GM12878 (cell line): ENCODE data around the gene HNRNPM. TPM values are rescaled to one million over a fixed set of nuclear protein-coding genes. Genes with fewer than 3 reads are reported as not detected.
A peak's percentile ranks its signal among the peaks of the same experiment; 100 is the strongest.

Source experiments
- ATAC-seq: fragments of 200-7000 bp; cut with Tn5 transposase; 3 replicates; pipeline ENCODE4 v1.9.1; 2020; ENCODE audit warnings: mild to moderate bottlenecking, moderate library complexity
- BruUV-seq: library from RNA; stranded (reverse); fragments of 400-500 nt; replicated peaks from 2 replicates; lab custom pipeline; 2021; lab: Mats Ljungman, UMichigan
- CTCF ChIA-PET: fragments of 300-600 bp; sonication (Branson Sonifier 250); formaldehyde crosslinking; extraction: SDS; loops from one replicate; lab custom pipeline; 2021; ENCODE audit warnings: inconsistent platforms; lab: Yijun Ruan, JAX
- POLR2A ChIA-PET: fragments of 350-600 bp; formaldehyde crosslinking; extraction: SDS; loops from one replicate; lab custom pipeline; 2021; ENCODE audit warnings: inconsistent platforms; lab: Charles Lee
- RAD21 ChIA-PET: fragments of 300-600 bp; sonication (Branson Sonifier 250); formaldehyde crosslinking; loops from one replicate; lab custom pipeline; 2023; ENCODE audit warnings: antibody characterized with exemption; ENCODE audit not compliant: unreplicated experiment; lab: Charles Lee
- SMC1A ChIA-PET: fragments of 300-600 bp; sonication (Branson Sonifier 250); formaldehyde crosslinking; loops from one replicate; lab custom pipeline; 2023; ENCODE audit not compliant: unreplicated experiment, uncharacterized antibody; lab: Charles Lee
- DNase-seq: peaks from one replicate; pipeline ENCODE4 v3.0.0-alpha.2; 2011; ENCODE audit warnings: low read depth, low spot score
- FAIRE-seq: peaks from 3 replicates; lab custom pipeline; 2011; peaks lifted over from hg19 to GRCh38; lab: Jason Lieb, UNC
- H2AFZ ChIP-seq: 2 replicates; pipeline ENCODE4 v1.6.0; 2011; ENCODE audit warnings: low read depth, low read length, control low read depth; ENCODE audit not compliant: control insufficient read depth
- H3K27ac ChIP-seq: 2 replicates; pipeline ENCODE4 v1.5.1; 2011; ENCODE audit warnings: control low read depth; ENCODE audit not compliant: control insufficient read depth, insufficient read depth
- H3K27me3 ChIP-seq, 2 experiments: replicated peaks in 1 of 2; 2 replicates each; pipeline versions ENCODE4 v1.6.0 to v1.6.1; 2011; ENCODE audit warnings: low read length in 1 of 2; ENCODE audit not compliant: control insufficient read depth in 2 of 2, insufficient read depth in 2 of 2
- H3K36me3 ChIP-seq, 2 experiments: 2 replicates each; pipeline ENCODE4 v1.5.1; 2011; ENCODE audit warnings: low read length in 1 of 2; ENCODE audit not compliant: control insufficient read depth in 2 of 2, insufficient read depth in 2 of 2
- H3K4me1 ChIP-seq: 2 replicates; pipeline ENCODE4 v1.6.1; 2011; ENCODE audit warnings: mild to moderate bottlenecking, low read length, moderate library complexity, mixed read lengths; ENCODE audit not compliant: control insufficient read depth, insufficient read depth
- H3K4me2 ChIP-seq: 2 replicates; pipeline ENCODE4 v1.6.0; 2011; ENCODE audit warnings: control low read depth; ENCODE audit not compliant: control insufficient read depth, insufficient read depth
- H3K4me3 ChIP-seq: fragments of 200-600 bp; sonication (generic); 2 replicates; pipeline ENCODE4 v1.5.1; 2016
- H3K79me2 ChIP-seq: 2 replicates; pipeline ENCODE4 v1.6.0; 2011; ENCODE audit warnings: low read length; ENCODE audit not compliant: control insufficient read depth, insufficient read depth
- H3K9ac ChIP-seq: 2 replicates; pipeline ENCODE4 v1.8.0; 2011; ENCODE audit warnings: low read length, control low read depth, mixed read lengths; ENCODE audit not compliant: control insufficient read depth, insufficient read depth
- H3K9me3 ChIP-seq: replicated peaks from 3 replicates; pipeline ENCODE4 v1.5.1; 2011; ENCODE audit warnings: mild to moderate bottlenecking, low read length; ENCODE audit not compliant: control insufficient read depth, insufficient read depth
- H4K20me1 ChIP-seq: 2 replicates; pipeline ENCODE4 v1.6.0; 2011; ENCODE audit not compliant: control insufficient read depth, insufficient read depth
- ASH2L ChIP-seq: fragments of 300-600, 200-600 bp; sonication (generic); IDR thresholded peaks from 2 replicates; pipeline ENCODE4 v1.6.1; 2017; ENCODE audit warnings: low read depth, mild to moderate bottlenecking, borderline replicate concordance
- EP300 ChIP-seq, 2 experiments: fragments of 150-350 bp in 1 of 2; IDR thresholded peaks; 2 replicates each; pipeline ENCODE4 v1.6.1; 2011 to 2012; ENCODE audit warnings: low read depth in 2 of 2, low read length in 2 of 2, borderline replicate concordance in 1 of 2, improper control_type of control experiment in 1 of 2, inconsistent platforms in 1 of 2; ENCODE audit not compliant: control insufficient read depth in 1 of 2
- MEF2A ChIP-seq: IDR thresholded peaks from 2 replicates; pipeline ENCODE4 v1.6.1; 2011; ENCODE audit warnings: low read depth, mild to moderate bottlenecking, low read length, moderate library complexity; ENCODE audit not compliant: insufficient read depth
- MYB ChIP-seq: fragments of 150-350 bp; IDR thresholded peaks from 2 replicates; pipeline ENCODE4 v1.6.1; 2014; ENCODE audit warnings: mild to moderate bottlenecking, low read depth, low read length, borderline replicate concordance
- NFYA ChIP-seq: IDR thresholded peaks from 2 replicates; pipeline ENCODE4 v1.6.1; 2011; ENCODE audit warnings: low read depth, mild to moderate bottlenecking, low read length, improper control_type of control experiment, borderline replicate concordance
- STAT1 ChIP-seq: fragments of 450-650 bp; conservative IDR thresholded peaks from 2 replicates; pipeline ENCODE4 v1.6.1; 2014; ENCODE audit warnings: antibody characterized with exemption, mild to moderate bottlenecking
- SUZ12 ChIP-seq: fragments of 200-600 bp; sonication (generic); IDR thresholded peaks from one replicate; pipeline ENCODE4 v1.6.1; 2018; ENCODE audit warnings: antibody characterized with exemption, mild to moderate bottlenecking; ENCODE audit not compliant: unreplicated experiment
- WGBS: methylation state at CpG from one replicate; pipeline ENCODE4 v1.1.6; 2016; ENCODE audit warnings: low lambda C conversion rate; ENCODE audit not compliant: insufficient replicate concordance, insufficient coverage; ENCODE audit errors: missing lambda C conversion rate; 5-methylcytosine and 5-hydroxymethylcytosine counted together
- in situ Hi-C: fragments of 300-500 bp; cut with MboI; formaldehyde crosslinking; loops from 9 replicates; pipeline ENCODE4 v1.14.3; 2018; ENCODE audit warnings: mixed read lengths
- intact Hi-C: fragments of 100-400 bp; cut with micrococcal nuclease; formaldehyde crosslinking; loops from one replicate; pipeline ENCODE4 v1.14.2; 2022; ENCODE audit not compliant: unreplicated experiment
- polyA plus RNA-seq, 11 experiments: library from polyadenylated mRNA; depleted of rRNA in 4 of 11; unstranded in 6 of 11; stranded (reverse) in 5 of 11; fragments of >200 nt; fragmentation: Nextera tagmentation in 4 of 11; fragmentation: Illumina TruSeq in 1 of 11; extraction: Ambion mirVana in 4 of 11; extraction: Trizol in 1 of 11; gene quantifications; 1 replicate in 1 of 11; 2 replicates in 10 of 11; pipeline versions ENCODE4 v1.2.1 to v1.2.3, GENCODE V29; 2011 to 2016; ENCODE audit warnings: inconsistent platforms in 2 of 11, missing spikeins in 2 of 11, low read depth in 1 of 11
- total RNA-seq, 4 experiments: library from RNA; depleted of rRNA in 3 of 4; stranded (reverse); fragments of >200 nt in 3 of 4; fragmentation: Illumina TruSeq in 1 of 4; extraction: Trizol in 1 of 4; gene quantifications; 2 replicates each; pipeline versions ENCODE4 v1.2.1 to v1.2.3, GENCODE V29; 2013 to 2021
- TF ChIP-seq, protein P1 (sequence below): fragments of 450-650 bp; IDR thresholded peaks from 2 replicates; pipeline ENCODE4 v1.6.1; 2017; ENCODE audit warnings: antibody characterized with exemption, mild to moderate bottlenecking, moderate library complexity
- TF ChIP-seq, protein P2 (sequence below): fragments of 450-650 bp; IDR thresholded peaks from 2 replicates; pipeline ENCODE4 v1.6.1; 2017; ENCODE audit warnings: mild to moderate bottlenecking
- TF ChIP-seq, protein P3 (sequence below): IDR thresholded peaks from 2 replicates; pipeline ENCODE4 v1.6.1; 2011; ENCODE audit warnings: borderline replicate concordance, low read depth, mild to moderate bottlenecking, moderate library complexity, low read length; ENCODE audit not compliant: insufficient read depth, poor library complexity, severe bottlenecking
- TF ChIP-seq, protein P4 (sequence below): fragments of 450-650 bp; IDR thresholded peaks from 2 replicates; pipeline ENCODE4 v1.6.1; 2017; ENCODE audit warnings: borderline replicate concordance

The HNRNPM gene
- total and polyA plus RNA-seq, 10 of the 15 experiments (the other 5 are each of a cell fraction or from before 2014, with no cell fraction given), result 14.3 to 415 (median 198) TPM

DNA sequence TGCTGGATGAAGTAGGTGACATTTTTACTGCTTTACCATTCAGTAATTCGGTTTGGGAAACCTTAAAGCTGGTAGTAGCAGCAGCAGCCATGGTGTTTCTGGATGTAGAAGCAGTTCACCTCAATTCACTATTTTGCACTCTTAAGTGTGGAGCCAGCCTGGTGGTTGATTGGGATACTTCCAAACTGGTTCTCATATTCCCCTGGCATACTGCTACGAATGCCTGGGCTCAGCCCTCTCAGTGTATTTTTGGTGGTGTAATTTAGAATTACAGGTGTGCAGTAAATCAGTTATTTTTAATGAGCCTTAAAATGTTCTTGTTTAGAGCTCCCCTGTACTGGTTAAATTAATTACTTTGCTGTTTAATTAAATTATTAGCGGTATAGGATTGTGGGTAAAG is 12.4 kb downstream of the HNRNPM start (continued):
- TF ChIP-seq, protein P1, sequence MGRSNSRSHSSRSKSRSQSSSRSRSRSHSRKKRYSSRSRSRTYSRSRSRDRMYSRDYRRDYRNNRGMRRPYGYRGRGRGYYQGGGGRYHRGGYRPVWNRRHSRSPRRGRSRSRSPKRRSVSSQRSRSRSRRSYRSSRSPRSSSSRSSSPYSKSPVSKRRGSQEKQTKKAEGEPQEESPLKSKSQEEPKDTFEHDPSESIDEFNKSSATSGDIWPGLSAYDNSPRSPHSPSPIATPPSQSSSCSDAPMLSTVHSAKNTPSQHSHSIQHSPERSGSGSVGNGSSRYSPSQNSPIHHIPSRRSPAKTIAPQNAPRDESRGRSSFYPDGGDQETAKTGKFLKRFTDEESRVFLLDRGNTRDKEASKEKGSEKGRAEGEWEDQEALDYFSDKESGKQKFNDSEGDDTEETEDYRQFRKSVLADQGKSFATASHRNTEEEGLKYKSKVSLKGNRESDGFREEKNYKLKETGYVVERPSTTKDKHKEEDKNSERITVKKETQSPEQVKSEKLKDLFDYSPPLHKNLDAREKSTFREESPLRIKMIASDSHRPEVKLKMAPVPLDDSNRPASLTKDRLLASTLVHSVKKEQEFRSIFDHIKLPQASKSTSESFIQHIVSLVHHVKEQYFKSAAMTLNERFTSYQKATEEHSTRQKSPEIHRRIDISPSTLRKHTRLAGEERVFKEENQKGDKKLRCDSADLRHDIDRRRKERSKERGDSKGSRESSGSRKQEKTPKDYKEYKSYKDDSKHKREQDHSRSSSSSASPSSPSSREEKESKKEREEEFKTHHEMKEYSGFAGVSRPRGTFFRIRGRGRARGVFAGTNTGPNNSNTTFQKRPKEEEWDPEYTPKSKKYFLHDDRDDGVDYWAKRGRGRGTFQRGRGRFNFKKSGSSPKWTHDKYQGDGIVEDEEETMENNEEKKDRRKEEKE, result no peak

DNA sequence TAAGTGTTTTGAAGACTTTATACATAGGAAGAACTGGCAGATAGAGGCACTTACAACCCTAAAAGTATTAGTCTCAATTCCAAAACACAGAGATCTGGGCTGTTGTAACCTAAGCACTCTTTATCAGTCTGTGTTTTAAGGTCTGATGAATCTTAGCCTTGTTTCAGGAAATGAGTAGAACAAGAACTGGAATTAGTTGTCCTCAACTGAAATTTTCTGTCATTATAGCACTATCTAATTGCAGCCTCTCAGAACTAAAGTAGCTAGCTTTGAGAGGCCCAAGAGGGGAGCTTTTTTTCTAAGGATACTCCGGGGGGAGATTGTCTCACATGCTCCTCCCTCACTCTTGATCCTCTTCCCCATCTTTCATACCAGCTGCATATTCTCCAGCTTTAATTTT is 13.1 kb downstream of the HNRNPM start:
- peaks cover 98% of the 10 kb centered on the region for H3K79me2 ChIP-seq
- H3K9ac ChIP-seq, result no peak overlapping the region
- 0 out of 3 replicates have a peak, but pooled peaks have one; percentile 8 for ATAC-seq
- ChIA-PET RAD21 (no interaction called here), CTCF (interaction anchor here (1.0 to 1.1 kb wide), 2 partner anchors 121 to 123 kb away, joined by 3 to 5 read pairs; no protein-coding TSS in a partner anchor), POLR2A (interaction anchor here (1.1 to 1.3 kb wide), 2 partner anchors 9 to 14 kb away, joined by 3 to 5 read pairs; no protein-coding TSS in a partner anchor), SMC1A (interaction anchor here (1.6 kb wide), 1 partner anchor 9 kb away, joined by 6 read pairs; no protein-coding TSS in a partner anchor)
- H3K27me3 ChIP-seq, result no peaks in the 10 kb centered on the region
- no peak for DNase-seq
- TF ChIP-seq STAT1, result no peak
- TF ChIP-seq, protein P2, sequence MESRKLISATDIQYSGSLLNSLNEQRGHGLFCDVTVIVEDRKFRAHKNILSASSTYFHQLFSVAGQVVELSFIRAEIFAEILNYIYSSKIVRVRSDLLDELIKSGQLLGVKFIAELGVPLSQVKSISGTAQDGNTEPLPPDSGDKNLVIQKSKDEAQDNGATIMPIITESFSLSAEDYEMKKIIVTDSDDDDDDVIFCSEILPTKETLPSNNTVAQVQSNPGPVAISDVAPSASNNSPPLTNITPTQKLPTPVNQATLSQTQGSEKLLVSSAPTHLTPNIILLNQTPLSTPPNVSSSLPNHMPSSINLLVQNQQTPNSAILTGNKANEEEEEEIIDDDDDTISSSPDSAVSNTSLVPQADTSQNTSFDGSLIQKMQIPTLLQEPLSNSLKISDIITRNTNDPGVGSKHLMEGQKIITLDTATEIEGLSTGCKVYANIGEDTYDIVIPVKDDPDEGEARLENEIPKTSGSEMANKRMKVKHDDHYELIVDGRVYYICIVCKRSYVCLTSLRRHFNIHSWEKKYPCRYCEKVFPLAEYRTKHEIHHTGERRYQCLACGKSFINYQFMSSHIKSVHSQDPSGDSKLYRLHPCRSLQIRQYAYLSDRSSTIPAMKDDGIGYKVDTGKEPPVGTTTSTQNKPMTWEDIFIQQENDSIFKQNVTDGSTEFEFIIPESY, result no peak
- no peak for TF ChIP-seq SUZ12
- TF ChIP-seq, protein P3, sequence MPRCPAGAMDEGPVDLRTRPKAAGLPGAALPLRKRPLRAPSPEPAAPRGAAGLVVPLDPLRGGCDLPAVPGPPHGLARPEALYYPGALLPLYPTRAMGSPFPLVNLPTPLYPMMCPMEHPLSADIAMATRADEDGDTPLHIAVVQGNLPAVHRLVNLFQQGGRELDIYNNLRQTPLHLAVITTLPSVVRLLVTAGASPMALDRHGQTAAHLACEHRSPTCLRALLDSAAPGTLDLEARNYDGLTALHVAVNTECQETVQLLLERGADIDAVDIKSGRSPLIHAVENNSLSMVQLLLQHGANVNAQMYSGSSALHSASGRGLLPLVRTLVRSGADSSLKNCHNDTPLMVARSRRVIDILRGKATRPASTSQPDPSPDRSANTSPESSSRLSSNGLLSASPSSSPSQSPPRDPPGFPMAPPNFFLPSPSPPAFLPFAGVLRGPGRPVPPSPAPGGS, result no peak
- TF ChIP-seq, protein P4, sequence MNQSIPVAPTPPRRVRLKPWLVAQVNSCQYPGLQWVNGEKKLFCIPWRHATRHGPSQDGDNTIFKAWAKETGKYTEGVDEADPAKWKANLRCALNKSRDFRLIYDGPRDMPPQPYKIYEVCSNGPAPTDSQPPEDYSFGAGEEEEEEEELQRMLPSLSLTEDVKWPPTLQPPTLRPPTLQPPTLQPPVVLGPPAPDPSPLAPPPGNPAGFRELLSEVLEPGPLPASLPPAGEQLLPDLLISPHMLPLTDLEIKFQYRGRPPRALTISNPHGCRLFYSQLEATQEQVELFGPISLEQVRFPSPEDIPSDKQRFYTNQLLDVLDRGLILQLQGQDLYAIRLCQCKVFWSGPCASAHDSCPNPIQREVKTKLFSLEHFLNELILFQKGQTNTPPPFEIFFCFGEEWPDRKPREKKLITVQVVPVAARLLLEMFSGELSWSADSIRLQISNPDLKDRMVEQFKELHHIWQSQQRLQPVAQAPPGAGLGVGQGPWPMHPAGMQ, result no peak
- TF ChIP-seq NFYA, result no peak
- TF ChIP-seq EP300 (IDR thresholded peaks at IDR 0.05; ENCODE audit: borderline replicate concordance in 1 of 2, control insufficient read depth in 1 of 2, low read depth in 2 of 2, low read length in 2 of 2), result no peak
- no peak for TF ChIP-seq MYB
- TF ChIP-seq ASH2L, result no peak
- TF ChIP-seq MEF2A, result no peak
- no peaks in the 10 kb centered on the region for H3K9me3 ChIP-seq
- BruUV-seq, result TSS peak; percentile 3
- intact Hi-C loops, result no loop called here
- in situ Hi-C loops, result no loop called here
- H4K20me1 ChIP-seq, result peaks cover 40% of the 10 kb centered on the region
- H2AFZ ChIP-seq, result no peak overlapping the region
- peaks cover 15 to 52% of the 10 kb centered on the region in 2 experiments for H3K36me3 ChIP-seq
- no peak overlapping the region for H3K27ac ChIP-seq
- H3K4me3 ChIP-seq, result no peak overlapping the region
- FAIRE-seq, result no peak
- 0% methylated on average over 1 of the region's 1 CpG for WGBS
- H3K4me2 ChIP-seq, result no peak overlapping the region; the same call in 1 of the 2 replicates
- H3K4me1 ChIP-seq, result peaks cover 13% of the 10 kb centered on the region
